ENCODE data around the gene IQSEC3. TPM values are rescaled to one million over a fixed set of nuclear protein-coding genes. Genes with fewer than 3 reads are reported as not detected.

Gene IQSEC3
- total and polyA plus RNA-seq, 2 donors: 0.99 to 4.4 TPM

DNA sequence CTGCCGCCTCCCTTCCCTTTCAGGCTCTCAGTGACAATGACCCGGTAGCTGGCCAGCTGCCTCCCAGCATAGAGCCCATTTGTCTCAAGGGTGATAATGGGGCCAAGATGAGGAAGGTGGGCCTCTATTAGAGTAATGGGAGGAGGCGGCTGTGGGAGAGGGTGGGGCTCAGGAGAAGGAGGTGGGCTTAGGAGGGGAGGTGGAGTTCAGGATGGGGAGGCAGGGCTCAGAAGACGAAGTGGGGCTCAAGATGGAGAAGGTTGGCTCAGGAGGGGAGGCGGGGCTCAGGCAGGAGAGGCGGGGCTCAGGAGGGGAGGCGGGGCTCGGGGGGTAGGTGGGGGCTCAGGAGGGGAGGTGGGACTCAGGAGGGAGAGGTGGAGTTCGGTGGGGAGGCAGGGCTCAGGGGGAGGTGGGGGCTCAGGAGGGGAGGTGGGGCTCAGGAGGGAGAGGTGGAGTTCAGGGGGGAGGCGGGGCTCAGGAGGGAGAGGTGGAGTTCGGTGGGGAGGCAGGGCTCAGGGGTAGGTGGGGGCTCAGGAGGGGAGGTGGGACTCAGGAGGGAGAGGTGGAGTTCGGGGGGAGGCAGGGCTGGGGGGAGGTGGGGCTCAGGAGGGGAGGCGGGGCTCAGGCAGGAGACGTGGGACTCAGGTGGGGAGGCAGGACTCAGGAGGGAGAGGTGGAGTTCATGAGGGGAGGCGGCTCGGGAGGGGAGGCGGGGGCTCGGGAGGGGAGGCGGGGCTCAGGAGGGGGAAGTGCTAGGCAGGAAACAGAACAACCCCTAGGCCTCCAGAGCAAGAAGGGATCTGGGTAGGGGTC, 36.8 kb downstream of the IQSEC3 start:
- no peak for DNase-seq (ENCODE audit: low read depth in 6 of 9, low spot score in 9 of 9)
- H3K4me1 ChIP-seq (ENCODE audit: control insufficient read depth in 2 of 2, insufficient read depth in 2 of 2, low read length in 2 of 2): peaks cover 3 to 11% of the 10 kb centered on the region in 2 donors
- WGBS: 74% methylated on average over 17 of the region's 19 CpGs
- no peaks in the 10 kb centered on the region for H3K36me3 ChIP-seq (ENCODE audit: control insufficient read depth in 2 of 2, insufficient read depth in 2 of 2, low read length in 1 of 2)
- no peak overlapping the region for H3K27ac ChIP-seq (ENCODE audit: low read depth in 1 of 2, low read length in 1 of 2)
- H3K27me3 ChIP-seq (ENCODE audit: control insufficient read depth in 2 of 2, insufficient read depth in 1 of 2, low read length in 1 of 2): peaks cover 0 to 2% of the 10 kb centered on the region in 2 donors
- peaks cover 0 to 8% of the 10 kb centered on the region in 2 donors for H3K9me3 ChIP-seq (ENCODE audit: control insufficient read depth in 2 of 2, insufficient read depth in 1 of 2, low read length in 1 of 2)
- H3K4me3 ChIP-seq (ENCODE audit: low read length in 2 of 2): no peak overlapping the region

DNA sequence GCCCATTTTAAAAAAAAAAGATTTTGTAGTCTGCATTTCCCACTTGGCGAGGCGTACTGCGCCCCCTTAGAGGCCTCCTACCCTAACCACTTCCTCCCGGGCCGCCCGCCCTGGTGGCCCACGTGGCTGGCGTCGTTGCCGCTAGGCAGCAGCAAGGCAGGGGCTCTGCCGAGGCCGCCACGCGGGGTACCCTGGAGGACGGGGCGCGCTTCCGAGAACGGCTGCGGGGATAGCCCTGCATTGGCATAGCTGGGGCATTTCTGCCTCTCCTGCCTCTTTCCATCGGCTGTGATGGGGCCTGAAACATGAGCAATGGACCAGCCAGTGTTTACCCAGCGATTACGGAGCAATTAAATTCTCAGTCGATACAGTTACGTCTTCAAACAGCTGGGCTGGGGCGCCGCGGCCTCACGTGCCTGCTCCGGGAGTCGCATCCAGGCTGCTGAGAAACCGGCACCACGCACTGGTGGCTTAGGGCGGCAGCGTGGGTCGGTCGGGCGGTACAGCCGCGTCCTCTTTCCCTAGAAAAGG, 38.0 kb downstream of the IQSEC3 start:
- no peak overlapping the region for H3K4me3 ChIP-seq (ENCODE audit: low read length in 2 of 2)
- no peaks in the 10 kb centered on the region for H3K27me3 ChIP-seq (ENCODE audit: control insufficient read depth in 2 of 2, insufficient read depth in 1 of 2, low read length in 1 of 2)
- no peaks in the 10 kb centered on the region for H3K36me3 ChIP-seq (ENCODE audit: control insufficient read depth in 2 of 2, insufficient read depth in 2 of 2, low read length in 1 of 2)
- DNase-seq (ENCODE audit: low read depth in 6 of 9, low spot score in 9 of 9): peak in 4 of 9 donors; percentile 13 to 47 (median 18)
- peaks cover 0 to 8% of the 10 kb centered on the region in 2 donors for H3K9me3 ChIP-seq (ENCODE audit: control insufficient read depth in 2 of 2, insufficient read depth in 1 of 2, low read length in 1 of 2)
- H3K27ac ChIP-seq (ENCODE audit: low read depth in 1 of 2, low read length in 1 of 2): no peak overlapping the region
- H3K4me1 ChIP-seq (ENCODE audit: control insufficient read depth in 2 of 2, insufficient read depth in 2 of 2, low read length in 2 of 2): peaks cover 3 to 12% of the 10 kb centered on the region in 2 donors
- whole genome bisulfite sequencing: 63% methylated on average over 40 of the region's 40 CpGs

DNA sequence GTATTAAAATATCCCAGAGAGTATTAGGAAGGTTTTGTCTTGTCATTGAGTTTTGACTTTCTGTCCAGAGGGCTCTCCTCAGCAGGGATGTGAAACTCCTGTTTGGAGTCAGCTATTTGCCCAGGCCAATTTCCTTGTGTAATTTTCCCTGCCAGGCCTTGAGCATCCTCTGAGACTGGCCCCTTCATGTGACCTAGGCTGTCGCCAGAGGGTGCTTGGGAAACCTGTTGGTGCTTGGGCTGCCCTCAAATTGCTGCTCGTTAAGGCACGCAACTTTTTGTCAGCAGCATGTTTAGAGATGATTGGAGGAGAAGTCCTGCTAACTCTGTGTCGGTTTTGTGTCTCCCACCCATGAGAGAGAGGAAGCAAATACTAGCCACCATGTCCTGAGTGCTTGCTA, 39.1 kb downstream of the IQSEC3 start:
- H3K36me3 ChIP-seq (ENCODE audit: control insufficient read depth in 2 of 2, insufficient read depth in 2 of 2, low read length in 1 of 2): no peaks in the 10 kb centered on the region
- no peak for DNase-seq (ENCODE audit: low read depth in 6 of 9, low spot score in 9 of 9)
- no peak overlapping the region for H3K4me3 ChIP-seq (ENCODE audit: low read length in 2 of 2)
- 81% methylated on average over 4 of the region's 4 CpGs for WGBS
- H3K27me3 ChIP-seq (ENCODE audit: control insufficient read depth in 2 of 2, insufficient read depth in 1 of 2, low read length in 1 of 2): no peaks in the 10 kb centered on the region
- peaks cover 3 to 17% of the 10 kb centered on the region in 2 donors for H3K4me1 ChIP-seq (ENCODE audit: control insufficient read depth in 2 of 2, insufficient read depth in 2 of 2, low read length in 2 of 2)
- no peak overlapping the region for H3K27ac ChIP-seq (ENCODE audit: low read depth in 1 of 2, low read length in 1 of 2)
- H3K9me3 ChIP-seq (ENCODE audit: control insufficient read depth in 2 of 2, insufficient read depth in 1 of 2, low read length in 1 of 2): peaks cover 0 to 8% of the 10 kb centered on the region in 2 donors

DNA sequence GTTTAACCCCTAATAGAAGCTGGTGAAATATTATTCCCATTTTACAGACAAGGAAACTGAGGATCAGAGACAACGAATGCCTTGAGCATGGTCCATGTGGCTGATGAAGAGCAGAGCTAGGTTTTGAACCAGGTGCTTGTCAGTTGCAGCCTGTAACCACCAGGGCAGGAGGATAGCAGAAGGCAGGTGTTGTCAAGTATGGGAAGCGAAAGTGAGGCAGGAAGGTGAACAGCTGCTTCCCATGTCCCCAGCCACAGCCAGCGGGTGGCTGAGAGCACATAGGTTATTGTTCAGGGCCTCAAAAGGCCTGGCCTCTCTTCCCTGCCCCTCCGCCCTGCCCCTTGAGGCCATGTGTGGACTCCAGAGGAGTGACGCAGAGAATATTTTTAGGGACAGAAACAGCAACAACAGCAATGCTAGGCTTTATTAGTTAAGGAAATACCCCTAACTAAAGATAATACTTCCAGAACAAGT, 39.6 kb downstream of the IQSEC3 start:
- no peaks in the 10 kb centered on the region for H3K36me3 ChIP-seq (ENCODE audit: control insufficient read depth in 2 of 2, insufficient read depth in 2 of 2, low read length in 1 of 2)
- peak in 3 of 9 donors; percentile 8 to 39 (median 25) for DNase-seq (ENCODE audit: low read depth in 6 of 9, low spot score in 9 of 9)
- H3K27ac ChIP-seq (ENCODE audit: low read depth in 1 of 2, low read length in 1 of 2): no peak overlapping the region
- H3K27me3 ChIP-seq (ENCODE audit: control insufficient read depth in 2 of 2, insufficient read depth in 1 of 2, low read length in 1 of 2): no peaks in the 10 kb centered on the region
- WGBS: 60% methylated on average over 5 of the region's 5 CpGs
- H3K4me3 ChIP-seq (ENCODE audit: low read length in 2 of 2): no peak overlapping the region
- H3K4me1 ChIP-seq (ENCODE audit: control insufficient read depth in 2 of 2, insufficient read depth in 2 of 2, low read length in 2 of 2): peaks cover 3 to 17% of the 10 kb centered on the region in 2 donors
- peaks cover 0 to 8% of the 10 kb centered on the region in 2 donors for H3K9me3 ChIP-seq (ENCODE audit: control insufficient read depth in 2 of 2, insufficient read depth in 1 of 2, low read length in 1 of 2)

DNA sequence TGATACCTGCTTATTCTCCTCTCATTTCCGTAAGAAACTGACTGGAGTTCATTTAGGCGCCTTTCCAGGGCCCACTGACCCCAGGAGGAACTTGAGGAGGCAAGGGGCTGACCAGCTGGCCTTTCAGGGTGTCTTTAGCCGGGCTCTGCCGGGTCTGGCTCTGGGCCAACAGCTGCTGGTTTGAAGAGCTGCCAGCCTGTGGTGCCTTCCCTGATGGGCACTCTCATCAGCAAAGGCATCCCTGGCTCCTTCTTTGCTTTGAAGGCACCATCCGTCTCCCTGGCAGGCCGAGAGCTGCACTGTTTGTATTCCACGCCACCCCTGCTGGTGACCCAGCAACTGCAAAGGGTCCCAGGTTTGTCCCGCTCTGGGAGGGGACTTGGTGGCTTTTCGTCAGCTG, 42.0 kb downstream of the IQSEC3 start:
- no peak for DNase-seq (ENCODE audit: low read depth in 6 of 9, low spot score in 9 of 9)
- 86% methylated on average over 9 of the region's 9 CpGs for WGBS
- no peaks in the 10 kb centered on the region for H3K36me3 ChIP-seq (ENCODE audit: control insufficient read depth in 2 of 2, insufficient read depth in 2 of 2, low read length in 1 of 2)
- H3K9me3 ChIP-seq (ENCODE audit: control insufficient read depth in 2 of 2, insufficient read depth in 1 of 2, low read length in 1 of 2): peaks cover 0 to 8% of the 10 kb centered on the region in 2 donors
- no peaks in the 10 kb centered on the region for H3K27me3 ChIP-seq (ENCODE audit: control insufficient read depth in 2 of 2, insufficient read depth in 1 of 2, low read length in 1 of 2)
- no peak overlapping the region for H3K27ac ChIP-seq (ENCODE audit: low read depth in 1 of 2, low read length in 1 of 2)
- no peak overlapping the region for H3K4me3 ChIP-seq (ENCODE audit: low read length in 2 of 2)
- peaks cover 3 to 17% of the 10 kb centered on the region in 2 donors for H3K4me1 ChIP-seq (ENCODE audit: control insufficient read depth in 2 of 2, insufficient read depth in 2 of 2, low read length in 2 of 2)

DNA sequence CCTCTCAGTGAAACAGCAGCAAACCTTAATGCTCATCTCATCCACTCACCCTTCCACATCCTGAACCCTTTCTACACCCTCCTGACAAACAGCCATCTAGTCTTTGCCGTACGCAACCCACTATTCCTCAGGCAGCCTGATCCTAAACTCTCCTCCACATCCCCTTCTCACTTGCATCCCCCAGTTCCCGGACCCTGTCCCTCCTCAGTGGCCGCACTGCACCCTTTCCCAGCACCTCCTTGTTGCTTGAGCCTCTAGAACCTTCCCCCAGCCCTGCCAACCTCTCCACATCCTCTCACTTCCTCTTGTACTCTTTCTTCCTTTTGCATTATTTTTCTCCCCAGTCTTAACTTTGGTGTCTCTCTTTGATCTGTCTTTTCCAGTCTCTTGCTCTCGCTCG, 42.9 kb downstream of the IQSEC3 start:
- H3K27ac ChIP-seq (ENCODE audit: low read depth in 1 of 2, low read length in 1 of 2): no peak overlapping the region
- H3K36me3 ChIP-seq (ENCODE audit: control insufficient read depth in 2 of 2, insufficient read depth in 2 of 2, low read length in 1 of 2): no peaks in the 10 kb centered on the region
- H3K4me1 ChIP-seq (ENCODE audit: control insufficient read depth in 2 of 2, insufficient read depth in 2 of 2, low read length in 2 of 2): peaks cover 2 to 15% of the 10 kb centered on the region in 2 donors
- peaks cover 0 to 6% of the 10 kb centered on the region in 2 donors for H3K9me3 ChIP-seq (ENCODE audit: control insufficient read depth in 2 of 2, insufficient read depth in 1 of 2, low read length in 1 of 2)
- no peak for DNase-seq (ENCODE audit: low read depth in 6 of 9, low spot score in 9 of 9)
- H3K27me3 ChIP-seq (ENCODE audit: control insufficient read depth in 2 of 2, insufficient read depth in 1 of 2, low read length in 1 of 2): no peaks in the 10 kb centered on the region
- no peak overlapping the region for H3K4me3 ChIP-seq (ENCODE audit: low read length in 2 of 2)
- 46% methylated on average over 6 of the region's 6 CpGs for WGBS

DNA sequence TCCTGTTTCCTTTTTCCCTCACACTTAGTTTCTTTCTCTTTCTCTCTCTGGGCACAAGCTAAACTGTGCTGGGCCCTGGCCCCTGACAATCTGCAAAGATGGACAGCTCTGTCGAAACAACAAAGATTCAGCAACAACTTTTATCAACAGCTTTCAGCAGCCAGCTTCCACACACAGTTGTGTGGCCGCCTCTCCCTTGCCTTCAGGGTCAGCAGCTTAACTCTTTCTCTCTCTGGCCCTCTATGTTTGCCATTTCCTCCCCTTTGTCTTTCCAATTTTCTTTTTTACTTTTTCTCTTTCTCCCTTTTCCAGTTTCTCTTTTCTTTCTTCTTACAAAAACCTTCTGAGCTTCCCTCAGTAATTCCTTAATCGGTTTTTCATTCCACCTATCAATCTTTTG, 43.3 kb downstream of the IQSEC3 start:
- no peaks in the 10 kb centered on the region for H3K36me3 ChIP-seq (ENCODE audit: control insufficient read depth in 2 of 2, insufficient read depth in 2 of 2, low read length in 1 of 2)
- H3K4me3 ChIP-seq (ENCODE audit: low read length in 2 of 2): no peak overlapping the region
- DNase-seq (ENCODE audit: low read depth in 6 of 9, low spot score in 9 of 9): no peak
- H3K27ac ChIP-seq (ENCODE audit: low read depth in 1 of 2, low read length in 1 of 2): no peak overlapping the region
- 53% methylated on average over 3 of the region's 3 CpGs for WGBS
- H3K4me1 ChIP-seq (ENCODE audit: control insufficient read depth in 2 of 2, insufficient read depth in 2 of 2, low read length in 2 of 2): peaks cover 0 to 10% of the 10 kb centered on the region in 2 donors
- H3K27me3 ChIP-seq (ENCODE audit: control insufficient read depth in 2 of 2, insufficient read depth in 1 of 2, low read length in 1 of 2): no peaks in the 10 kb centered on the region
- H3K9me3 ChIP-seq (ENCODE audit: control insufficient read depth in 2 of 2, insufficient read depth in 1 of 2, low read length in 1 of 2): peaks cover 0 to 2% of the 10 kb centered on the region in 2 donors

DNA sequence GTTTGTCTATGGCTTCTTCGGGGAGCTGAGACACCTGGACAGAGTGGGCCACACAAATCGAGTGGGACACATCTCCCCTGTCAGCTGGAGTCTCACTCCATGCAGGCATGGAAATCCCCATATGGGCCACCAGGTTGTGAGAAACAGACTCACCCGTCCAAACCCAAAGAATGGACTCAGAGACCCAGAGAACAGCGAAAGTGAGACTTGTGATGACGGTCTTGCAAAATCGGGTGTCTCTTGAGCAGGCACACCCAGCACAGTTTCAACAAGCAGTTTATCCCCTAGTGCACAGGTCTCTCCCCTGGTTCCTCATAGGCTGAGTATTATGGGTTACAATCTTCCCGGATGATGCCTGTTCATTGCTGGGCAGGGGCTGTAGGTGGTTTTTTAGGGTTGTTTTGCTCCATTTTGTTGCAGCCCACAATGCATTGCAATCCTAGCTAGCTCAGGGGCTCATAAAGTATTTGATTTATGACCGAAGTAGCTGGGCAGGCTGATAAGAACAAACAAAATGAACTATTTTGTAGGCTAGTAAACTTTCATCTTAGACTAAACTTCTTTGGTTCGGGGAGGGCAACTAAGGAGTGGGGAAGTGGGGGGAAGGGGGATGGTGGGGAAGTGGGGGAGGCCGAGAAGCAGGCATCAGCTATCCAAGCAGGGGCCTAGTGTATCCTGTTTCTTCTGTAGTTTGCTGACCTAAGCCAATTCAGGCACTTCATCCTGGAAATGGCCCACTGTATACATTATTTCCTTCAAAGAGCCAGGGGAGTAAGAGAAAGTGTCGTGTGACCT, 45.3 kb downstream of the IQSEC3 start:
- H3K9me3 ChIP-seq (ENCODE audit: control insufficient read depth in 2 of 2, insufficient read depth in 1 of 2, low read length in 1 of 2): no peaks in the 10 kb centered on the region
- DNase-seq (ENCODE audit: low read depth in 6 of 9, low spot score in 9 of 9): no peak
- H3K27ac ChIP-seq (ENCODE audit: low read depth in 1 of 2, low read length in 1 of 2): no peak overlapping the region
- H3K4me1 ChIP-seq (ENCODE audit: control insufficient read depth in 2 of 2, insufficient read depth in 2 of 2, low read length in 2 of 2): peaks cover 0 to 9% of the 10 kb centered on the region in 2 donors
- 61% methylated on average over 11 of the region's 11 CpGs for WGBS
- H3K4me3 ChIP-seq (ENCODE audit: low read length in 2 of 2): no peak overlapping the region
- no peaks in the 10 kb centered on the region for H3K36me3 ChIP-seq (ENCODE audit: control insufficient read depth in 2 of 2, insufficient read depth in 2 of 2, low read length in 1 of 2)
- H3K27me3 ChIP-seq (ENCODE audit: control insufficient read depth in 2 of 2, insufficient read depth in 1 of 2, low read length in 1 of 2): no peaks in the 10 kb centered on the region

DNA sequence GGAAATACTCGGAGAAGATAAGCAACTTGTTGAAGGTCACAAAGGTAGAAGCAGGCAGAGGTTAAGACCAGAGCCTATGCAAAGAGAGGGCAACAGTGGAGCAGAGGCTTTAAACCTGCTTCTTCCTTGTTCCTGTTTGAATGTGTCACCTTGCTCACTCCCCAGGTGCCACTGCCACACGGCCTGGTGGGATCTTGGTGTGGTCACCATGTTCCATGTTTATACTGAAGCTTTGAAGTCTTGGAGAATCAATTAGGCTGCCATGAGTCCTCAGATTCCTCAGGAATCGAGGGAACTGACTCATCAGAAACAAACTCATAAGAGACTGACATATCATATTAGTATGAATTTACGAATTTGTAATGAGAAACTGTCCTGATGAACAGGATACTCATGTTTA, 46.8 kb downstream of the IQSEC3 start:
- DNase-seq (ENCODE audit: low read depth in 6 of 9, low spot score in 9 of 9): no peak
- Histone ChIP-seq H3K27ac (ENCODE audit: low read depth in 1 of 2, low read length in 1 of 2) (no peak overlapping the region), H3K4me1 (ENCODE audit: control insufficient read depth in 2 of 2, insufficient read depth in 2 of 2, low read length in 2 of 2) (peaks cover 0 to 9% of the 10 kb centered on the region in 2 donors), H3K27me3 (ENCODE audit: control insufficient read depth in 2 of 2, insufficient read depth in 1 of 2, low read length in 1 of 2) (no peaks in the 10 kb centered on the region), H3K9me3 (ENCODE audit: control insufficient read depth in 2 of 2, insufficient read depth in 1 of 2, low read length in 1 of 2) (no peaks in the 10 kb centered on the region), H3K4me3 (ENCODE audit: low read length in 2 of 2) (no peak overlapping the region), H3K36me3 (ENCODE audit: control insufficient read depth in 2 of 2, insufficient read depth in 2 of 2, low read length in 1 of 2) (no peaks in the 10 kb centered on the region)
- 86% methylated on average over 4 of the region's 4 CpGs for WGBS
